PFSK-1 (cell line): ENCODE results near the gene ZNF182.

Source experiments
- FOXP2 ChIP-seq: optimal IDR thresholded peaks from 2 replicates; pipeline ENCODE3; 2011; ENCODE audit warnings: borderline replicate concordance, control low read depth, inconsistent platforms; ENCODE audit not compliant: insufficient read depth; ENCODE audit errors: extremely low read length, extremely low read depth
- POLR2AphosphoS5 ChIP-seq: IDR thresholded peaks from 2 replicates; pipeline ENCODE4 v1.6.1; 2012; ENCODE audit warnings: low read depth, mild to moderate bottlenecking, control low read depth, low read length, moderate library complexity
- SIN3A ChIP-seq: IDR thresholded peaks from 2 replicates; pipeline ENCODE4 v1.6.1; 2012; ENCODE audit warnings: mild to moderate bottlenecking, low read length, moderate library complexity, borderline replicate concordance; ENCODE audit not compliant: insufficient read depth
- TAF1 ChIP-seq: IDR thresholded peaks from 2 replicates; pipeline ENCODE4 v1.6.1; 2012; ENCODE audit warnings: low read length, control low read depth, borderline replicate concordance; ENCODE audit not compliant: insufficient read depth
- TF ChIP-seq, protein P1 (sequence below), 2 experiments: IDR thresholded peaks; 2 replicates each; pipeline versions ENCODE4 v1.6.1 to v1.8.0; 2011 to 2012; ENCODE audit warnings: low read depth in 2 of 2, low read length in 2 of 2, control low read depth in 1 of 2, inconsistent platforms in 1 of 2, mild to moderate bottlenecking in 1 of 2, moderate library complexity in 1 of 2; ENCODE audit not compliant: insufficient read depth in 1 of 2

Gene ZNF182

GRCh38 chrX:47940448-47940847, 63.3 kb downstream of the ZNF182 start:
- TF ChIP-seq, protein P1, sequence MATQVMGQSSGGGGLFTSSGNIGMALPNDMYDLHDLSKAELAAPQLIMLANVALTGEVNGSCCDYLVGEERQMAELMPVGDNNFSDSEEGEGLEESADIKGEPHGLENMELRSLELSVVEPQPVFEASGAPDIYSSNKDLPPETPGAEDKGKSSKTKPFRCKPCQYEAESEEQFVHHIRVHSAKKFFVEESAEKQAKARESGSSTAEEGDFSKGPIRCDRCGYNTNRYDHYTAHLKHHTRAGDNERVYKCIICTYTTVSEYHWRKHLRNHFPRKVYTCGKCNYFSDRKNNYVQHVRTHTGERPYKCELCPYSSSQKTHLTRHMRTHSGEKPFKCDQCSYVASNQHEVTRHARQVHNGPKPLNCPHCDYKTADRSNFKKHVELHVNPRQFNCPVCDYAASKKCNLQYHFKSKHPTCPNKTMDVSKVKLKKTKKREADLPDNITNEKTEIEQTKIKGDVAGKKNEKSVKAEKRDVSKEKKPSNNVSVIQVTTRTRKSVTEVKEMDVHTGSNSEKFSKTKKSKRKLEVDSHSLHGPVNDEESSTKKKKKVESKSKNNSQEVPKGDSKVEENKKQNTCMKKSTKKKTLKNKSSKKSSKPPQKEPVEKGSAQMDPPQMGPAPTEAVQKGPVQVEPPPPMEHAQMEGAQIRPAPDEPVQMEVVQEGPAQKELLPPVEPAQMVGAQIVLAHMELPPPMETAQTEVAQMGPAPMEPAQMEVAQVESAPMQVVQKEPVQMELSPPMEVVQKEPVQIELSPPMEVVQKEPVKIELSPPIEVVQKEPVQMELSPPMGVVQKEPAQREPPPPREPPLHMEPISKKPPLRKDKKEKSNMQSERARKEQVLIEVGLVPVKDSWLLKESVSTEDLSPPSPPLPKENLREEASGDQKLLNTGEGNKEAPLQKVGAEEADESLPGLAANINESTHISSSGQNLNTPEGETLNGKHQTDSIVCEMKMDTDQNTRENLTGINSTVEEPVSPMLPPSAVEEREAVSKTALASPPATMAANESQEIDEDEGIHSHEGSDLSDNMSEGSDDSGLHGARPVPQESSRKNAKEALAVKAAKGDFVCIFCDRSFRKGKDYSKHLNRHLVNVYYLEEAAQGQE (IDR thresholded peaks at IDR 0.05; ENCODE audit: insufficient read depth in 1 of 2, low read depth in 2 of 2, low read length in 2 of 2) = no peak
- TF ChIP-seq SIN3A (no peak), POLR2AphosphoS5 (no peak), TAF1 (no peak), FOXP2 (no peak)

- TF ChIP-seq POLR2AphosphoS5 (no peak), TAF1 (no peak), FOXP2 (no peak)
- TF ChIP-seq, protein P1 (IDR thresholded peaks at IDR 0.05; ENCODE audit: insufficient read depth in 1 of 2, low read depth in 2 of 2, low read length in 2 of 2) = no peak
Observed at GRCh38 chrX:47936940-47937317, 66.9 kb downstream of the ZNF182 start.

DNA sequence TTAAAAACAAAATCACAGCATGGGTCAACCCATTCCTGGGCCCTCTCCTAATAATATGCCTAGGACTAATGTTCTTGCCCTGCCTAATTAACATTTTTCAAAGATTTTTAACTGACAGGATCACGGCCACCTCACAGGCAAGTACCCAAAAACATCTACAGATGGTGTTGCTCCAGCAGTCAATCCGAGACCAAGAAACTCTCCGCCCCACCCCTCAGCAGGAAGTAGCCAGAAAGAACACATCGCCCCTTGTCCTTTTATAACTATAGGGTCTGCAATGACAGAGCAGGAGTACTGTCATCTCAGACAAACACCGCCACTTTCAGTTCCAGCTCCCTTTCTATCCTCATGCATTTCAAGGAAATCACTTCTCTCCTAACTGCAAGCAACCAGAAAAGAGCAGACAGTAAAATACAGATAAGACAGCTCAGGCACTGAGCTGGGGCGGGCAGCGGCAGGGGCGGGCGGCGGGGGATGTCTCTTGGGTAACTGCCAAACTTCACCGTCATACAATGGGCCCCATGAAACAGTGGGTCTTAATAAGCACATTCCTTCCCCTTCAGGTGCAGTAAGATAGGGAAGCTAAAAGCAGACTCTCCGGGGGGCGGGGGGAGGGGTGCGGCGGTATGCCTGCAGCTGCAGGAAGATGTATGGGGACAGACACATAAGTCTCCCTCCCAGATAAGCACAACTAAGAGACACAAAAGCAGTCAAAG, 67.4 kb downstream of the ZNF182 start:
- TF ChIP-seq POLR2AphosphoS5 = no peak
- no peak for TF ChIP-seq FOXP2
- TF ChIP-seq, protein P1 (IDR thresholded peaks at IDR 0.05; ENCODE audit: insufficient read depth in 1 of 2, low read depth in 2 of 2, low read length in 2 of 2) = no peak
- TF ChIP-seq TAF1 = no peak
- TF ChIP-seq SIN3A = no peak

- TF ChIP-seq FOXP2 (no peak), TAF1 (no peak), SIN3A (no peak), POLR2AphosphoS5 (no peak)
- TF ChIP-seq, protein P1 (IDR thresholded peaks at IDR 0.05; ENCODE audit: insufficient read depth in 1 of 2, low read depth in 2 of 2, low read length in 2 of 2) = no peak
Observed at GRCh38 chrX:47933946-47934345, 69.8 kb downstream of the ZNF182 start.

DNA sequence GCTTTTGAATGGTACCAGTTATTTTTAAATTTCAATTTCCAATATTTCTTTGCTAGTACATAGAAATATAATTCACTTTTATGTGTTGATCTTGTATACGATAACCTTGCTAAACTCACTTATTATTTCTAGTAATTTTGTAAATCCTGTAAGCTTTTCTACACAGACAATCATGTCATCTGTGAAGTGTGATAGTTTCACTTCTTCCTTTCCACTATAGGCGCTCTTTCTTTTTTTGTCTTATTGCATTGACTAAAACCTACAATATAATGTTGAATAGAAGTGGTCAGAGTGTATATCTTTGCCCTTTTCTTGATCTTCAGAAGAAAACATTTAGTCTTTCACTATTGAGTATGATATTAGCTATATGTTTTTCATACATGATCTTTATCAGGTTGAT, 76.6 kb downstream of the ZNF182 start:
- TF ChIP-seq POLR2AphosphoS5 (no peak), SIN3A (no peak), FOXP2 (no peak), TAF1 (no peak)
- TF ChIP-seq, protein P1 (IDR thresholded peaks at IDR 0.05; ENCODE audit: insufficient read depth in 1 of 2, low read depth in 2 of 2, low read length in 2 of 2) = no peak
